22Rv1 (cell line): ENCODE data around the gene SPOCK3.

Source experiments
- ZFX ChIP-seq: fragments of 450-650 bp; IDR thresholded peaks from 2 replicates; pipeline ENCODE4 v1.6.1; 2017; ENCODE audit warnings: antibody characterized with exemption, borderline replicate concordance
- TF ChIP-seq, protein P1 (sequence below): fragments of 450-650 bp; IDR thresholded peaks from 2 replicates; pipeline ENCODE4 v1.5.1; 2017; ENCODE audit warnings: mild to moderate bottlenecking

DNA sequence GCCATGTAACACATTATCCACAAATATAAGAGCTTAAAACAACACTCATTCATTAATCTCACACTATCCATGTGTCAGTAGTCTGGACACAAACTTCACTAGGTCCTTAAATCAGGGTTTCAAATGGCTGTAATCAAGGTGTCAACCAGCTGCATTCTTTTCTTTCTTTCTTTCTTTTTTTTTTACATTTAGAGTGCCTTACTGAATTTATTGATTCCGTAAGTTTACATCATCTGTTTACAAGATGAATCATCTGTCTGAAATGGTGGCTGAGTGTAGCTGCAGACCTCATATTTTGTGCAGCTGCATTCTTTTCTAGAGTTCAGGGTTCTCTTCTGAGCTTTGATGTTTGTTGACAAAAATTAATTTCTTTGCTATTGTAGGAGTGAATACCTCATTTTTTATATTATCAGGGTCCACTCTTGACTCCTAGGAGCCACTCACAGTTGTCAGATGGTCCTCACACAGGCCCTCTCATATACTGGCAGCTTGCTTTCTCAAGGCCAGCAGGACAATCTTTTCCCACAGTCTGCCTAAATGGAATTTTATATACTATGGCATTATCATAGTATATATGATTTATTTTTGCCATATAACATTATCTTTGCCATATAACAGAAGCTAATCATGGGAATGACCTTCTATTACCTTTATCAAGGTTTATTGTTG is 37.8 kb downstream of the SPOCK3 start:
- TF ChIP-seq, protein P1, sequence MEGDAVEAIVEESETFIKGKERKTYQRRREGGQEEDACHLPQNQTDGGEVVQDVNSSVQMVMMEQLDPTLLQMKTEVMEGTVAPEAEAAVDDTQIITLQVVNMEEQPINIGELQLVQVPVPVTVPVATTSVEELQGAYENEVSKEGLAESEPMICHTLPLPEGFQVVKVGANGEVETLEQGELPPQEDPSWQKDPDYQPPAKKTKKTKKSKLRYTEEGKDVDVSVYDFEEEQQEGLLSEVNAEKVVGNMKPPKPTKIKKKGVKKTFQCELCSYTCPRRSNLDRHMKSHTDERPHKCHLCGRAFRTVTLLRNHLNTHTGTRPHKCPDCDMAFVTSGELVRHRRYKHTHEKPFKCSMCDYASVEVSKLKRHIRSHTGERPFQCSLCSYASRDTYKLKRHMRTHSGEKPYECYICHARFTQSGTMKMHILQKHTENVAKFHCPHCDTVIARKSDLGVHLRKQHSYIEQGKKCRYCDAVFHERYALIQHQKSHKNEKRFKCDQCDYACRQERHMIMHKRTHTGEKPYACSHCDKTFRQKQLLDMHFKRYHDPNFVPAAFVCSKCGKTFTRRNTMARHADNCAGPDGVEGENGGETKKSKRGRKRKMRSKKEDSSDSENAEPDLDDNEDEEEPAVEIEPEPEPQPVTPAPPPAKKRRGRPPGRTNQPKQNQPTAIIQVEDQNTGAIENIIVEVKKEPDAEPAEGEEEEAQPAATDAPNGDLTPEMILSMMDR: no peak
- TF ChIP-seq ZFX: no peak
